ENCODE results near the gene OXSM.
A peak's percentile ranks its signal among the peaks of the same experiment; 100 is the strongest.

OXSM gene

DNA sequence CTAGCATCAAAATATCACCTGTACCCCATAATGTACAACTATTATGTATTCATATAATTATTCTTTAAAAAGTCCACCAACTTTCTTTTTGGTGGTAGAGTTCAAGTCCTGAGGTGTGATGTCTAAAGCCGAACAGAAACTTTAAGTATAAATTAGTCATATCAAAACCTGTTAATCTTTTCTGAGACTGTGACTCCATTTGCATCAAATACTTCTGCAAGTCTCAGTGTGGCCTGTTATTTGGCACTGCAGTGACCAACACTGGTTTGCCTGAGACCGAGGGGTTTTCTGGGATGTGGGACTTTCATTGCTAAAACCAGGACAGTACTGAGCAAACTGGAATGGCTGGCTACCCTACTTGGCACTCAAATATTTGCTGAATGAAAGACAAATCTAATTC is 14.0 kb upstream of the OXSM start:
- no peak overlapping the region for H3K4me3 ChIP-seq (IDR thresholded peaks at IDR 0.05; ENCODE audit: insufficient read depth, low read depth, low read length)
- no peaks in the 10 kb centered on the region for H3K27me3 ChIP-seq (ENCODE audit: insufficient read depth, low read depth)
- TF ChIP-seq, protein P1, sequence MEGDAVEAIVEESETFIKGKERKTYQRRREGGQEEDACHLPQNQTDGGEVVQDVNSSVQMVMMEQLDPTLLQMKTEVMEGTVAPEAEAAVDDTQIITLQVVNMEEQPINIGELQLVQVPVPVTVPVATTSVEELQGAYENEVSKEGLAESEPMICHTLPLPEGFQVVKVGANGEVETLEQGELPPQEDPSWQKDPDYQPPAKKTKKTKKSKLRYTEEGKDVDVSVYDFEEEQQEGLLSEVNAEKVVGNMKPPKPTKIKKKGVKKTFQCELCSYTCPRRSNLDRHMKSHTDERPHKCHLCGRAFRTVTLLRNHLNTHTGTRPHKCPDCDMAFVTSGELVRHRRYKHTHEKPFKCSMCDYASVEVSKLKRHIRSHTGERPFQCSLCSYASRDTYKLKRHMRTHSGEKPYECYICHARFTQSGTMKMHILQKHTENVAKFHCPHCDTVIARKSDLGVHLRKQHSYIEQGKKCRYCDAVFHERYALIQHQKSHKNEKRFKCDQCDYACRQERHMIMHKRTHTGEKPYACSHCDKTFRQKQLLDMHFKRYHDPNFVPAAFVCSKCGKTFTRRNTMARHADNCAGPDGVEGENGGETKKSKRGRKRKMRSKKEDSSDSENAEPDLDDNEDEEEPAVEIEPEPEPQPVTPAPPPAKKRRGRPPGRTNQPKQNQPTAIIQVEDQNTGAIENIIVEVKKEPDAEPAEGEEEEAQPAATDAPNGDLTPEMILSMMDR (conservative IDR thresholded peaks at IDR 0.05; ENCODE audit: low read depth, low read length) = no peak
- no peaks in the 10 kb centered on the region for H4K20me1 ChIP-seq (ENCODE audit: insufficient read depth)
- peaks cover 13% of the 10 kb centered on the region for H3K4me1 ChIP-seq (ENCODE audit: low read depth, poor library complexity, severe bottlenecking)
- H3K36me3 ChIP-seq (ENCODE audit: insufficient read depth) = no peaks in the 10 kb centered on the region
- no peak overlapping the region for H3K27ac ChIP-seq
- no peak overlapping the region for H3K9ac ChIP-seq
- no peak overlapping the region for H2AFZ ChIP-seq (ENCODE audit: low read depth)
- no peak overlapping the region for H3K4me2 ChIP-seq
- H3K79me2 ChIP-seq (ENCODE audit: insufficient read depth, low read depth) = peaks cover 27% of the 10 kb centered on the region

DNA sequence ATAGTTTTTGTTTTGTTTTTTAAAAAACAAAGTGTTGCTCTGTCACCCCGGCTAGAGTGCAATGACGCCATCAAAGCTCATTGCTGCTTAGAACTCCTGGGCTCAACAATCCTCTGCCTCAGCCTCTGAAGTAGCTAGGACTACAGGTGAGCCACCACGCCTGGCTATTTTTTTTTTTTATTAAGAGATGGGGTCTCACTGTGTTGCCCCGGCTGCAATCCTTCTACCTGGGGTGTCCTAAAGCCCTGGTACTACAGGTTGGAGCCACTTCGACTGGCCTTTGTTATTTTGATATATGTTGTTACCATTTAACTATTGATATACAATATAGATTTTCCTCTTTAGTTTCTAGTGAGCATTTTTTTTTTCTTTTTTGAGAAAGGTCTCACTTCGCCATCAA is 9.3 kb upstream of the OXSM start:
- no peak overlapping the region for H3K27ac ChIP-seq
- no peak overlapping the region for H3K9ac ChIP-seq
- peaks cover 45% of the 10 kb centered on the region for H3K79me2 ChIP-seq (ENCODE audit: insufficient read depth, low read depth)
- TF ChIP-seq, protein P1 (conservative IDR thresholded peaks at IDR 0.05; ENCODE audit: low read depth, low read length) = no peak
- no peaks in the 10 kb centered on the region for H3K36me3 ChIP-seq (ENCODE audit: insufficient read depth)
- no peaks in the 10 kb centered on the region for H3K27me3 ChIP-seq (ENCODE audit: insufficient read depth, low read depth)
- H3K4me2 ChIP-seq = no peak overlapping the region
- H3K4me1 ChIP-seq (ENCODE audit: low read depth, poor library complexity, severe bottlenecking) = peaks cover 31% of the 10 kb centered on the region
- H2AFZ ChIP-seq (ENCODE audit: low read depth) = no peak overlapping the region
- H4K20me1 ChIP-seq (ENCODE audit: insufficient read depth) = no peaks in the 10 kb centered on the region
- no peak overlapping the region for H3K4me3 ChIP-seq (IDR thresholded peaks at IDR 0.05; ENCODE audit: insufficient read depth, low read depth, low read length)

DNA sequence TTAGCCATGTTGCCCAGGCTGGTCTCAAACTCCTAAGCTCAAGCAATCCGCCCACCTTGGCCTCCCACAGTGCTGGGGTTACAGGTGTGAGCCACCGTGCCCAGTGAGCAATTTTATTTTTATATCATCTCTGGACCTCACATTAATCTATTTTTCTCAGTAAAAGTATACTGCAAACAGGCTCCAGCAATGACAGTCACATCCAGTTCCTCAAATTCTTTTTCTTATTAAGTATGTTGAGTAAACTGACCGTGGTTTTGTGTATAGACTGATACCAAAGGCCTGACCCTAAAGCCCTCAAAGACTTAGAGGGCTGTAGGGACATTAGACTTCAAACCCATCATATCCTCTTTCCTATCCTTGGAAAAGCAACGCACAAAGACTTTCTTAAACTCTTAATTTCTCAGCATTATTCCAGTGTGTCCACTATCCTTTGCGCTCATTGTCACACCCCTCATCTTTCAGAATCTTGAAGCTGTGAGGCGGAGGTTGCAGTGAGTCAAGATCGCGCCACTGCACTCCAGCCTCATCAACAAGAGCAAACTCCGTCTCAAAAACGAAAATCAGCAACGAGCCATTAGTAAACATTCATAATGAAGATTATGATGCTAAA is 8.6 kb upstream of the OXSM start:
- H3K4me1 ChIP-seq (ENCODE audit: low read depth, poor library complexity, severe bottlenecking) = peaks cover 29% of the 10 kb centered on the region
- no peaks in the 10 kb centered on the region for H3K27me3 ChIP-seq (ENCODE audit: insufficient read depth, low read depth)
- H3K27ac ChIP-seq = no peak overlapping the region
- no peak overlapping the region for H3K9ac ChIP-seq
- no peaks in the 10 kb centered on the region for H3K36me3 ChIP-seq (ENCODE audit: insufficient read depth)
- H4K20me1 ChIP-seq (ENCODE audit: insufficient read depth) = no peaks in the 10 kb centered on the region
- H2AFZ ChIP-seq (ENCODE audit: low read depth) = no peak overlapping the region
- peak overlapping the region; percentile 88 for H3K4me2 ChIP-seq
- H3K79me2 ChIP-seq (ENCODE audit: insufficient read depth, low read depth) = peaks cover 45% of the 10 kb centered on the region
- H3K4me3 ChIP-seq (IDR thresholded peaks at IDR 0.05; ENCODE audit: insufficient read depth, low read depth, low read length) = no peak overlapping the region
- TF ChIP-seq, protein P1 (conservative IDR thresholded peaks at IDR 0.05; ENCODE audit: low read depth, low read length) = no peak

DNA sequence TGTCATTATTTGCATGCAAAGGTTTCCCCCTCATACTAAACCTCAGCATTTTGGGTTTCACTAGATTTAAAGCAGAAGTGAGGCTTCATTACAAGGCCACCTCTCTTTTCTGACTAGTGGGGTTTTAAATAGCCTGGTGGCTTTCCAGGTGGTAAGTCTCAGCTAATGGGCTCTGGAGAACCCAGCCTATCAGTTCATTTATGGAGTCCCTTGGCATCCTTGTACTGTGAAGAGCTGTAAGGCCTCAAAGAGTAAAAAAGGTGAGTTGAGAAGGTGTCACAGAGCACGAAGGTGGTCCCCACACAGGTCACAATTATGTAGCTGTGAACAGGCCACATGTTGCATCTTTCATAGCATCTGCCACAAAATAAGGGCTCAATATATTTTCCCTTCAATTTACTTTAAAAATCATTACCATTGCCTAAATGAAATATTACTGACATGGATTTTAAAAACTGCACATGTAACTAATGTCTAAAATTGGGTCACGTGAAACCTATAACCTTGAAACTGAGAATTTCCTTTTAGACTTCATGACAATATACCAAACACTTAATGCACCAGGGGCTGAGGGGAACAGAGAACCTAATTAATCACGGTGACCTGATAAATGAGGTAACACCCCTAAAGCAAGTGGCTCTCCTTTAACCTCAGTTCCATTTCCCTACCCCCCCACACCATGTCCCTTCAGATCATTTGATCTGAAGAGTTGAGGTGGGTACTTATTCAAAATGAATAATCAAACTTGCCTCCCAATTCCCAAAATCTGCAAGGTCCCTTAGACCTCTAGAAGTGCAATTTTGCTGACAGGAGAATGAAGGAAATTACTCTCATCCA is 7.9 kb upstream of the OXSM start:
- Histone ChIP-seq H3K4me3 (IDR thresholded peaks at IDR 0.05; ENCODE audit: insufficient read depth, low read depth, low read length) (peak overlapping the region; percentile 52), H3K4me2 (peak overlapping the region; percentile 88), H3K4me1 (ENCODE audit: low read depth, poor library complexity, severe bottlenecking) (peaks cover 27% of the 10 kb centered on the region), H3K36me3 (ENCODE audit: insufficient read depth) (no peaks in the 10 kb centered on the region), H3K27me3 (ENCODE audit: insufficient read depth, low read depth) (no peaks in the 10 kb centered on the region), H3K79me2 (ENCODE audit: insufficient read depth, low read depth) (peaks cover 45% of the 10 kb centered on the region), H3K9ac (peak overlapping the region; percentile 74; the same call in 1 of the 2 replicates), H4K20me1 (ENCODE audit: insufficient read depth) (no peaks in the 10 kb centered on the region), H2AFZ (ENCODE audit: low read depth) (0 out of 2 replicates have a peak overlapping the region, but pooled peaks have one; percentile 44), H3K27ac (peak overlapping the region; percentile 68; the same call in 1 of the 2 replicates)
- TF ChIP-seq, protein P1 (conservative IDR thresholded peaks at IDR 0.05; ENCODE audit: low read depth, low read length) = no peak

All from KMS-11 (cell line).